NT2/D1 (cell line): Measurements from ENCODE around the gene MUSK.
"Not testable (repeated sequence)": the region's sequence is repeated elsewhere in the genome, so short reads cannot be mapped to it uniquely, and the experiment has no call there.

ENCODE experiments used
- DNase-seq: peaks from one replicate; pipeline ENCODE4 v3.0.0-alpha.2; 2011; ENCODE audit warnings: low read depth, low spot score
- H3K27me3 ChIP-seq: 2 replicates; pipeline ENCODE4 v1.6.0; 2011; ENCODE audit warnings: mild to moderate bottlenecking; ENCODE audit not compliant: insufficient read length, insufficient read depth
- H3K36me3 ChIP-seq: 2 replicates; pipeline ENCODE4 v1.6.1; 2011; ENCODE audit warnings: mild to moderate bottlenecking, low read length, mixed read lengths; ENCODE audit not compliant: insufficient read depth, insufficient read length
- H3K4me1 ChIP-seq: 2 replicates; pipeline ENCODE4 v1.5.1; 2011; ENCODE audit not compliant: insufficient read depth, insufficient read length
- H3K4me3 ChIP-seq: 2 replicates; pipeline ENCODE4 v1.5.1; 2011; ENCODE audit warnings: low read depth; ENCODE audit not compliant: insufficient read length
- H3K9ac ChIP-seq: 2 replicates; pipeline ENCODE4 v1.6.0; 2011; ENCODE audit warnings: low read depth; ENCODE audit not compliant: insufficient read length
- H3K9me3 ChIP-seq: 2 replicates; pipeline ENCODE4 v1.5.1; 2011; ENCODE audit warnings: mild to moderate bottlenecking, low read length; ENCODE audit not compliant: insufficient read depth
- SUZ12 ChIP-seq: IDR thresholded peaks from 2 replicates; pipeline ENCODE4 v1.6.1; 2011; ENCODE audit not compliant: insufficient read length, insufficient read depth; ENCODE audit errors: extremely low read depth
- YY1 ChIP-seq: IDR thresholded peaks from 2 replicates; pipeline ENCODE4 v1.6.1; 2011; ENCODE audit not compliant: insufficient read length, insufficient read depth
- ZNF274 ChIP-seq: IDR thresholded peaks from 2 replicates; pipeline ENCODE4 v1.6.1; 2011; ENCODE audit warnings: mild to moderate bottlenecking, low read depth, low read length

Gene MUSK

DNA sequence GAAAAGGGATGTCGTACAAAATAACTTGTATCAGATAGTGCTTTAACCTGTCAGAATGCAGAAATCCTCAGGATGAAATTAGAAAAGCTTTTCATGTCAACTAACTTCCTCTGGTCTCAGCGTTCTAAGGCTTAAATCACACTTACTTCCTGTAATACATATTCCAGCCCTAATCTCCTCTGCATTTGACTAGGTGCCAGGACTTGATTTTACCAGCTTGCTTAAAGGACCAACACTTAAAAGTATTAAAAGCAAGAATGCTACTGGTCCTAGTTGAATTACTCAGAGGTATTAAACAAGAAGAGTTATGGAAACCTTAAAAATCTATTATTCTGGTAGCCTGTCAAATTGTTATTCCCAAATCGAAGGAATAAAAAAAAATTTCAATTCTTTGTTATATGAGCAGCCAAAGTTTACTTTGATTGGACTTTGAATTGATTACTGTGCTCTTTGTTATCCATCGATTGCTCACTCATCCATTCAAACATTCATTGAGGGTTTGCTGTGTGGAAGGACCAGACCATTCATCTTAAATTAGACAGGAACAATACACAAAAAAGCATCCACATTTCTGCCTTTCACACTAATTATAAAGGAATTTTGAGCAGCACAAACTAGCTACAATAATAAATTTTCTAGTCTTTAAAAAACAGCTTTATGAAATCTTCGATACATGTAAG lies 108.7 kb downstream of the MUSK start:
- H3K36me3 ChIP-seq = no peaks in the 10 kb centered on the region
- H3K9ac ChIP-seq = no peak overlapping the region
- no peaks in the 10 kb centered on the region for H3K9me3 ChIP-seq
- TF ChIP-seq YY1 (no peak), SUZ12 (no peak), ZNF274 (no peak)
- H3K27me3 ChIP-seq = no peaks in the 10 kb centered on the region
- DNase-seq = no peak
- H3K4me3 ChIP-seq = no peak overlapping the region
- H3K4me1 ChIP-seq = no peaks in the 10 kb centered on the region

DNA sequence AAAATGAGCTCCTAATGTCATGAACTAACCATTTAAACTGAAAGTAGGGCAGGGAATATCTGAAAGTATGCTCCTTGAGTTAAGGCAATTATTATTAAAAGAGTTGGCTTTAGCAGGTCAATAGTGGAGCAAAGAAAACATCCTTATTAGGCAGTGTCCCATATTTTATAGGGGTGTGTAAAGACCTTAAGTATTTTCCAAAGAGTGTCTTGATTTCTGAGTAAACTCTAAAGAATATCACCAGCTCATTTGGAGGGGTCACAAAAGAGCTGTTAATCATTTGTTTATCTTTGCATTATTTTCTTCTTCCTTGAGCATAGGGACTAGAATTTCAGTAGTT lies 109.3 kb downstream of the MUSK start:
- no peak for DNase-seq
- no peaks in the 10 kb centered on the region for H3K4me1 ChIP-seq
- no peaks in the 10 kb centered on the region for H3K9me3 ChIP-seq
- no peaks in the 10 kb centered on the region for H3K27me3 ChIP-seq
- H3K9ac ChIP-seq = no peak overlapping the region
- no peaks in the 10 kb centered on the region for H3K36me3 ChIP-seq
- H3K4me3 ChIP-seq = no peak overlapping the region
- TF ChIP-seq SUZ12 (no peak), YY1 (no peak), ZNF274 (no peak)

DNA sequence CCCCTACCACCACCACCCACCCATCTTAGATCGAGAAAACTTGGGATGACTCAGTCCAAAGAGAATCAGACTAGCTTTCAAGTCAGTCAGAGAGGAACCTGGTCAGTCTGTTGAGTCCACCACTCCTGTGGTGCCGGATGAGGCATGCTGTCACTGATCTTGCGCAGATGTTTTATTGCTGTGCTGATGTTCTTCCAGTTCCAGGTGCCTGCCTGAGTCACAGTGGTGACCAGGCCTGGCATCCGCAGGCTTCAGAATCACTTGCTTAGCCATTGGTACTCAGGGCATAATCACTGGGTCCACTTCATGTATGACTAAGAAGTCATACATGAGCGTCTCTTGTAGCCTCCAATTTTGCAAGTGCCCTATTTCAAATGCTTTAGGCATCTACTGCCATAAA lies 114.1 kb downstream of the MUSK start:
- H3K4me1 ChIP-seq = no peaks in the 10 kb centered on the region
- H3K4me3 ChIP-seq = no peak overlapping the region
- H3K9ac ChIP-seq = no peak overlapping the region
- H3K36me3 ChIP-seq = no peaks in the 10 kb centered on the region
- no peak for DNase-seq
- TF ChIP-seq SUZ12 = no peak
- no peak for TF ChIP-seq ZNF274
- TF ChIP-seq YY1 = no peak
- no peaks in the 10 kb centered on the region for H3K27me3 ChIP-seq
- no peaks in the 10 kb centered on the region for H3K9me3 ChIP-seq

DNA sequence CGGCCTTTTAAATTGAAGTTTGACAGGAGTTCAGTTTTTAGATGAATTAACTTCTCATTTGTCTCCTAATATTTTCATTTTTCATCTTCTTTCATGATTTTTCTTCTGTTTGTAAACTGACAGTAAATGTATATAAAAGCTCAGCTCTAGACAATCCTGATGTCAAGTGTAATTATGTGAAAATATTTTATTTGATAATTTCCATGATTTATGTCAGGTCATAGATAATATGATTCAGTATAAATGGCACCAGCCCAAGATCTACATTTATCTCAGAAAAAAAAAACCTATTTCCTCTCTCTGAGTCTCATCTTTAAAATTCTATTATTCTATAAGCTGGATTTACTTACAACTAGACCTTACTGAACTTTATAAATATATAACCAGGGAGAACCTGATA lies 115.7 kb downstream of the MUSK start:
- Histone ChIP-seq H3K9me3 (no peaks in the 10 kb centered on the region), H3K4me3 (no peak overlapping the region), H3K4me1 (no peaks in the 10 kb centered on the region), H3K36me3 (no peaks in the 10 kb centered on the region), H3K27me3 (no peaks in the 10 kb centered on the region), H3K9ac (no peak overlapping the region)
- no peak for TF ChIP-seq SUZ12
- no peak for DNase-seq

DNA sequence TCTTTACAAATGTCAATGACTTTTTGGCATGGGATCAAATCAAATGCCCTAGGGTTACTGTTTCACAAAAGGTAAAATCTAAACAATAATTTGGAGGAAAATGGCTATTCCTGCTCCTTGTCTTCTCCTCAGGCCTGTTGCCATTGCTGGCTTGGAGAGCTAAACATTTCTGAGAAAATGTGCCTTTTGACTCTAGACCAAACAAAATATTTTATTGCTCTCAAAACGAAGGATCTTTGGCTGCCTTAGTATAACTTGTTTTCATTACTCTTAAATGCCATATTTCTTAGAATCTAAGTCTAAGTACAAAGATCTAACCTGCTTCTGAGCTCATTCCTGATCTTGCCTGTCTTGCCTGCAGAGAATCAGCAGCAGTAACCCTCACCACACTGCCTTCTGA lies 116.6 kb downstream of the MUSK start:
- Histone ChIP-seq H3K9ac (no peak overlapping the region), H3K27me3 (no peaks in the 10 kb centered on the region), H3K4me3 (no peak overlapping the region), H3K36me3 (no peaks in the 10 kb centered on the region), H3K4me1 (no peaks in the 10 kb centered on the region), H3K9me3 (peaks cover 2% of the 10 kb centered on the region; the same call in 1 of the 2 replicates)
- TF ChIP-seq ZNF274 = no peak
- no peak for TF ChIP-seq YY1
- no peak for TF ChIP-seq SUZ12
- no peak for DNase-seq

DNA sequence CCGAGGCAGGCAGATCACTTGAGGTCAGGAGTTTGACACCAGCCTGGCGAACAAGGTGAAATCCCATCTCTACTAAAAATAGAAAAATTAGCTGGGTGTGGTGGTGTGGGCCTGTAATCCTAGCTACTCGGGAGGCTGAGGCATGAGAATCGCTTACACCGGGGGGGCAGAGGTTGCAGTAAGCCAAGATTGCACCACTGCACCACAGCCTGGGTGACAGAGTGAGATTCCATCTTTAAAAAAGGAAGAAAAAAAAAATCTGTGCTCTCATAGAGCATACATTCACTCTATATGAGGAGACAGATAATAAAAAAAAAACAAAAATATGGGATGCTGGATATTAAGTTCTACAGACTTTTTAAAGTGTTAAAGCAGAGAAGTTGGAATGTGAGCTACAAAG lies 119.8 kb downstream of the MUSK start:
- not testable (repeated sequence) for DNase-seq, H3K36me3 ChIP-seq, H3K4me3 ChIP-seq, H3K9ac ChIP-seq, H3K27me3 ChIP-seq, H3K4me1 ChIP-seq, H3K9me3 ChIP-seq

DNA sequence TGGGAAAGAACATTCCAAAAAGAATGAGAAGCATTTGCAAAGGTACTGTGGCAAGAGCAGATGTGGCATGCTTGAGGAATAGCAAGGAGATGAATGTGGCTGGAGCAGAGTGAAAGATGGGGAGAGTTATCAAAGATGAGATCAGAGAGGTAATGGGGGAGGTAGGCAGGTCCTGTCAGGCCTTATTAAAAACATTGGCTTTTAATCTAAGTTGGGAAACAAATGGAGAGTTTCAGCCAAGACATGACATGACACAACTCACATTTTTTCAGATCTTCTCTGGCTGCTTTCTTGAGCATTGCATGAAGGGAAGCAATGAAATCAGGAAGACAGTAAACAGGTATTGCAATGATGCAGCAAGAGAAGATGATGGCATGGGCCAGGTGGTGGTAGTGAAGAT lies 120.3 kb downstream of the MUSK start:
- DNase-seq = no peak
- Histone ChIP-seq H3K27me3 (no peaks in the 10 kb centered on the region), H3K4me3 (no peak overlapping the region), H3K9me3 (peaks cover 9% of the 10 kb centered on the region; the same call in 1 of the 2 replicates), H3K9ac (no peak overlapping the region), H3K4me1 (no peaks in the 10 kb centered on the region), H3K36me3 (no peaks in the 10 kb centered on the region)
- TF ChIP-seq SUZ12 (no peak), YY1 (no peak), ZNF274 (no peak)

DNA sequence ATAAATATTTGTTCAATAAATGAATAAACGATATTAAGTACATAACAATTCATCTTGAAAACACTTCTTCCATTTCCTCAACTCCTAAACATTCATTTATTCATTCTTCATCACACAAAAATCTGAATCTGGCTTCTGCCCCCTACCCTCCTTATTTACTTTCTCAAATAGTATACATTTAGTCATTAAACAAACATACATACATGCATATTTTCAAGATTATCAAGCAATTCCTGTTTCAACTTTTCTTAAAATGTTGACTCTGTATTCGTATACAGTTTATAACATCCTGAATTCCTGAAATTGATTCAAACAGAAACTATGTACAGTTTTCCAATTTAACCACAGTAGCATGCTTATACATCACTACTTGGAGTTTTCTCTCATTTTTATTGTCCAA lies 129.0 kb downstream of the MUSK start:
- no peaks in the 10 kb centered on the region for H3K27me3 ChIP-seq
- H3K9me3 ChIP-seq = no peaks in the 10 kb centered on the region
- H3K36me3 ChIP-seq = no peaks in the 10 kb centered on the region
- TF ChIP-seq ZNF274 (no peak), YY1 (no peak), SUZ12 (no peak)
- no peak overlapping the region for H3K9ac ChIP-seq
- no peaks in the 10 kb centered on the region for H3K4me1 ChIP-seq
- no peak for DNase-seq
- H3K4me3 ChIP-seq = no peak overlapping the region
